Upper lobe of right lung (tissue), 1 donor: ENCODE measurements around the gene C1orf115. TPM values are rescaled to one million over a fixed set of nuclear protein-coding genes. Genes with fewer than 3 reads are reported as not detected.

ENCODE experiments used
- ATAC-seq: fragments of 200-7000 bp; cut with Tn5 transposase; one replicate; pipeline ENCODE4 v1.9.1; 2020; ENCODE audit warnings: mild to moderate bottlenecking, moderate library complexity
- DNase-seq: peaks from one replicate; pipeline ENCODE4 v3.0.0-alpha.2; 2020
- H3K27ac ChIP-seq: fragments of 200-600 bp; one replicate; pipeline ENCODE4 v1.8.0; 2022
- H3K27me3 ChIP-seq: fragments of 200-600 bp; one replicate; pipeline ENCODE4 v1.8.0; 2022; ENCODE audit warnings: mild to moderate bottlenecking
- H3K36me3 ChIP-seq: fragments of 200-600 bp; one replicate; pipeline ENCODE4 v1.8.0; 2022
- H3K4me1 ChIP-seq: fragments of 200-600 bp; one replicate; pipeline ENCODE4 v1.8.0; 2022
- H3K4me3 ChIP-seq: fragments of 200-600 bp; one replicate; pipeline ENCODE4 v1.8.0; 2022; ENCODE audit warnings: mild to moderate bottlenecking
- H3K9me3 ChIP-seq: fragments of 200-600 bp; one replicate; pipeline ENCODE4 v1.8.0; 2022
- intact Hi-C: fragments of 100-400 bp; cut with DNase I; formaldehyde crosslinking; loops from one replicate; pipeline ENCODE4 v1.11.0; 2022
- total RNA-seq: library from RNA; stranded (reverse); fragmentation: NEBNext Ultra II Directional; extraction: Animal tissue kit (Norgen Biotek cat#: 25700); gene quantifications from one replicate; pipeline ENCODE4 v1.2.1, GENCODE V29; 2021
- TF ChIP-seq, protein P1 (sequence below): fragments of 200-600 bp; IDR thresholded peaks from one replicate; pipeline ENCODE4 v1.8.0; 2022; ENCODE audit warnings: antibody characterized with exemption
- donor health status: DM: no; HTN: yes; CAD: no; lungs with severe emphysema.

C1orf115 gene
- total RNA-seq, 1 donor from 2014 or later: 35.3 TPM

DNA sequence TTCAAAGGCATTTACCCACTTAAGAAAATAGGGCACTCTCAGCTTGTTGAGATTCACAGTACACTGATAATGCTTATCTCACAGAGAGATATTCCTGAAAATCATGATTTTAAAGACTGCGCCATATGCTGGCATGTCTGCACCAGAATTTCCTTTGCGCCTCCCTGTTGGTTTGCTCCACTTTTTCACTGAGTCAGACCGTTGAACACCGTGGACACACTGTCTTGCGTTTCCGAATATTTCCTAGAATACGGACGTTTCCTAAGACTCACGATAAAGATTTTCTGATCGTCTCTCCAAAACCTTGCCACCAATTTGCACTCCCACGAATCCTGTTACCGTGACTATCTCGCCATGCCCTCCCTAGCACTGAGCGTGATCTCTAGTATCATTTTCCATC lies 497 bp upstream of the C1orf115 start:
- Histone ChIP-seq H3K9me3 (no peaks in the 10 kb centered on the region), H3K4me1 (peaks cover 13% of the 10 kb centered on the region), H3K4me3 (peak overlapping the region; percentile 74), H3K36me3 (no peaks in the 10 kb centered on the region), H3K27ac (no peak overlapping the region), H3K27me3 (no peaks in the 10 kb centered on the region)
- DNase-seq: no peak
- no peak for ATAC-seq
- intact Hi-C loops: loop anchor here (5.0 kb wide), 1 partner anchor 88 kb away; no protein-coding TSS in a partner anchor
- TF ChIP-seq, protein P1, sequence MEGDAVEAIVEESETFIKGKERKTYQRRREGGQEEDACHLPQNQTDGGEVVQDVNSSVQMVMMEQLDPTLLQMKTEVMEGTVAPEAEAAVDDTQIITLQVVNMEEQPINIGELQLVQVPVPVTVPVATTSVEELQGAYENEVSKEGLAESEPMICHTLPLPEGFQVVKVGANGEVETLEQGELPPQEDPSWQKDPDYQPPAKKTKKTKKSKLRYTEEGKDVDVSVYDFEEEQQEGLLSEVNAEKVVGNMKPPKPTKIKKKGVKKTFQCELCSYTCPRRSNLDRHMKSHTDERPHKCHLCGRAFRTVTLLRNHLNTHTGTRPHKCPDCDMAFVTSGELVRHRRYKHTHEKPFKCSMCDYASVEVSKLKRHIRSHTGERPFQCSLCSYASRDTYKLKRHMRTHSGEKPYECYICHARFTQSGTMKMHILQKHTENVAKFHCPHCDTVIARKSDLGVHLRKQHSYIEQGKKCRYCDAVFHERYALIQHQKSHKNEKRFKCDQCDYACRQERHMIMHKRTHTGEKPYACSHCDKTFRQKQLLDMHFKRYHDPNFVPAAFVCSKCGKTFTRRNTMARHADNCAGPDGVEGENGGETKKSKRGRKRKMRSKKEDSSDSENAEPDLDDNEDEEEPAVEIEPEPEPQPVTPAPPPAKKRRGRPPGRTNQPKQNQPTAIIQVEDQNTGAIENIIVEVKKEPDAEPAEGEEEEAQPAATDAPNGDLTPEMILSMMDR: no peak

- H3K27ac ChIP-seq: peak overlapping the region; percentile 77
- intact Hi-C loops: no loop called here
Observed at GRCh38 chr1:220691053-220691684, 1.0 kb downstream of the C1orf115 start.

GRCh38 chr1:220692436-220693228 lies 2.5 kb downstream of the C1orf115 start:
- Histone ChIP-seq H3K27ac (no peak overlapping the region), H3K9me3 (no peaks in the 10 kb centered on the region), H3K4me1 (peaks cover 13% of the 10 kb centered on the region), H3K36me3 (no peaks in the 10 kb centered on the region), H3K27me3 (no peaks in the 10 kb centered on the region), H3K4me3 (no peak overlapping the region)
- TF ChIP-seq, protein P1: no peak
- no peak for DNase-seq
- intact Hi-C loops: no loop called here
- no peak for ATAC-seq

More at GRCh38 chr1:220691053-220691684, 1.0 kb downstream of the C1orf115 start:
- ATAC-seq (no peak), DNase-seq (no peak)
- no peaks in the 10 kb centered on the region for H3K27me3 ChIP-seq
- H3K4me1 ChIP-seq: peaks cover 13% of the 10 kb centered on the region
- H3K4me3 ChIP-seq: peak overlapping the region; percentile 74
- H3K9me3 ChIP-seq: no peaks in the 10 kb centered on the region
- H3K36me3 ChIP-seq: no peaks in the 10 kb centered on the region
- TF ChIP-seq, protein P1: no peak

DNA sequence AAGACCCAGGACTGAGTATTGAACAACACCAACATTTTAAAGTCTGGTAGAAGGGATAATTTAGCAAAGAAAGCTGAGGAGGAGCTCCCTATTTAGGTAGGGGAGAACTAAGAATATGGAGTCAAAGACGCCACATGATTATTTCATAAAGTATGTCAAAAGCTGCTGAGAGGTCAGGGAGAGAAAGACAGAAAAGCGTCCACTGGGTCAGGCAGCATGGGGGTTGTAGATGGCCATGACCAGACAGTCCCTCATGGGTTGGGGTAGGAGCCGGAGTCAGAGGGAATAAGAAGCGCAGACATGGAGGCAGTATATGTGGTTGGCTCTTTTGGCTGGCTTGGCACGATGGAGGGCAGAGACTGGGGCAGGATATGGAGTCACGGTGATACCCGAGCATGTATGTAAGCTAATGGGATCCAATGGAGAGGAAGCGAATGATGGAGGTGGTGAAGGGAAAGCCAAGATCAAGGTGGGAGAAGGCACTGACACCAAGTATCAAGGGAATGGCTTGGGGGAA lies 4.8 kb downstream of the C1orf115 start:
- TF ChIP-seq, protein P1: no peak
- no peak for DNase-seq
- Histone ChIP-seq H3K4me3 (no peak overlapping the region), H3K27me3 (no peaks in the 10 kb centered on the region), H3K9me3 (no peaks in the 10 kb centered on the region), H3K27ac (no peak overlapping the region), H3K4me1 (peaks cover 8% of the 10 kb centered on the region), H3K36me3 (no peaks in the 10 kb centered on the region)
- intact Hi-C loops: no loop called here
- no peak for ATAC-seq

GRCh38 chr1:220695426-220695825 lies 5.3 kb downstream of the C1orf115 start:
- no peak for ATAC-seq
- Histone ChIP-seq H3K4me1 (peaks cover 6% of the 10 kb centered on the region), H3K9me3 (no peaks in the 10 kb centered on the region), H3K27ac (no peak overlapping the region), H3K27me3 (no peaks in the 10 kb centered on the region), H3K36me3 (no peaks in the 10 kb centered on the region), H3K4me3 (no peak overlapping the region)
- intact Hi-C loops: no loop called here
- no peak for DNase-seq
- TF ChIP-seq, protein P1: no peak
